WERI-Rb-1 (cell line): ENCODE results near the gene CNTNAP2.

Experiments
- DNase-seq: peaks from one replicate; pipeline ENCODE4 v3.0.0-alpha.2; 2020
- H3K27ac ChIP-seq: fragments of 250-450 bp; sonication (Bioruptor Pico); 2 replicates; pipeline ENCODE4 v1.5.1; 2020; ENCODE audit warnings: mild to moderate bottlenecking, moderate library complexity
- H3K27me3 ChIP-seq: fragments of 250-450 bp; sonication (Bioruptor Pico); 2 replicates; pipeline ENCODE4 v1.5.1; 2021; ENCODE audit warnings: mild to moderate bottlenecking, low read depth, moderate library complexity; ENCODE audit not compliant: insufficient read depth, severe bottlenecking
- H3K36me3 ChIP-seq: fragments of 250-450 bp; sonication (Bioruptor Pico); 2 replicates; pipeline ENCODE4 v1.5.1; 2020; ENCODE audit warnings: mild to moderate bottlenecking, moderate library complexity
- H3K4me3 ChIP-seq: 2 replicates; pipeline ENCODE4 v1.5.1; 2011; ENCODE audit warnings: low read depth, mild to moderate bottlenecking, control low read depth, low read length
- H3K9me3 ChIP-seq: fragments of 250-450 bp; sonication (Bioruptor Pico); 2 replicates; pipeline ENCODE4 v1.5.1; 2021; ENCODE audit warnings: mild to moderate bottlenecking, moderate library complexity; ENCODE audit not compliant: severe bottlenecking
- TF ChIP-seq, protein P1 (sequence below): IDR thresholded peaks from 2 replicates; pipeline ENCODE4 v1.5.1; 2011; ENCODE audit warnings: low read depth, mild to moderate bottlenecking, control low read depth, inconsistent platforms, low read length

The CNTNAP2 gene

GRCh38 chr7:148468700-148469098 lies 2352.1 kb downstream of the CNTNAP2 start:
- H3K9me3 ChIP-seq, result no peaks in the 10 kb centered on the region
- no peaks in the 10 kb centered on the region for H3K36me3 ChIP-seq
- TF ChIP-seq, protein P1, sequence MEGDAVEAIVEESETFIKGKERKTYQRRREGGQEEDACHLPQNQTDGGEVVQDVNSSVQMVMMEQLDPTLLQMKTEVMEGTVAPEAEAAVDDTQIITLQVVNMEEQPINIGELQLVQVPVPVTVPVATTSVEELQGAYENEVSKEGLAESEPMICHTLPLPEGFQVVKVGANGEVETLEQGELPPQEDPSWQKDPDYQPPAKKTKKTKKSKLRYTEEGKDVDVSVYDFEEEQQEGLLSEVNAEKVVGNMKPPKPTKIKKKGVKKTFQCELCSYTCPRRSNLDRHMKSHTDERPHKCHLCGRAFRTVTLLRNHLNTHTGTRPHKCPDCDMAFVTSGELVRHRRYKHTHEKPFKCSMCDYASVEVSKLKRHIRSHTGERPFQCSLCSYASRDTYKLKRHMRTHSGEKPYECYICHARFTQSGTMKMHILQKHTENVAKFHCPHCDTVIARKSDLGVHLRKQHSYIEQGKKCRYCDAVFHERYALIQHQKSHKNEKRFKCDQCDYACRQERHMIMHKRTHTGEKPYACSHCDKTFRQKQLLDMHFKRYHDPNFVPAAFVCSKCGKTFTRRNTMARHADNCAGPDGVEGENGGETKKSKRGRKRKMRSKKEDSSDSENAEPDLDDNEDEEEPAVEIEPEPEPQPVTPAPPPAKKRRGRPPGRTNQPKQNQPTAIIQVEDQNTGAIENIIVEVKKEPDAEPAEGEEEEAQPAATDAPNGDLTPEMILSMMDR, result peak; percentile 19; the same call in 1 of the 2 replicates
- no peak overlapping the region for H3K27ac ChIP-seq
- DNase-seq, result no peak
- H3K4me3 ChIP-seq, result no peak overlapping the region
- H3K27me3 ChIP-seq, result no peaks in the 10 kb centered on the region
